Hepatocyte (in vitro differentiated cells): ENCODE results near the gene MACROD2.

Experiments
- EZH2 ChIP-seq: fragments of 200-600 bp; sonication (generic); IDR thresholded peaks from 2 replicates; pipeline ENCODE4 v1.6.1; 2016; ENCODE audit warnings: antibody characterized with exemption, mild to moderate bottlenecking, borderline replicate concordance
- TF ChIP-seq, protein P1 (sequence below): fragments of 200-600 bp; sonication (generic); IDR thresholded peaks from 2 replicates; pipeline ENCODE4 v1.5.1; 2016; ENCODE audit warnings: antibody characterized with exemption, mild to moderate bottlenecking; ENCODE audit not compliant: poor library complexity

DNA sequence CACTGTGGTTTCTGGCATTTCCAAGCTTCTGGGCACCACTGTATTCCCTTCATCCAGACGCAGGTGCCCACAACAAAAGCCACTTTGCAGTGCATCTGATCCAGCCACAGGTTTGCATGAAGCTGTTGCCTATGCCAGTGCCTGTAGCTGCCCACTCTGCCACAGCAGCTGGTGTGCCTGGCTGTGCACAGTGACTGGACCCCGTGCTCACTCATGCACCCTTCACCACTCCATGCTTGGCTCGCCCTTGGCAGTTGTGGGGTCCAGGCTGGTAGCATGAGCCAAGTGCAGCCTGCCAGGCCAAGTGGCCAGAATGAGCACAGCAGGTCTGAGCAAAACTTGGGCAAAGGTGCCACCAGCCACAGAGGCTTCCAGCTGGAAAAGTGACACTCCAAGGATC lies 47.6 kb upstream of the MACROD2 start:
- TF ChIP-seq, protein P1, sequence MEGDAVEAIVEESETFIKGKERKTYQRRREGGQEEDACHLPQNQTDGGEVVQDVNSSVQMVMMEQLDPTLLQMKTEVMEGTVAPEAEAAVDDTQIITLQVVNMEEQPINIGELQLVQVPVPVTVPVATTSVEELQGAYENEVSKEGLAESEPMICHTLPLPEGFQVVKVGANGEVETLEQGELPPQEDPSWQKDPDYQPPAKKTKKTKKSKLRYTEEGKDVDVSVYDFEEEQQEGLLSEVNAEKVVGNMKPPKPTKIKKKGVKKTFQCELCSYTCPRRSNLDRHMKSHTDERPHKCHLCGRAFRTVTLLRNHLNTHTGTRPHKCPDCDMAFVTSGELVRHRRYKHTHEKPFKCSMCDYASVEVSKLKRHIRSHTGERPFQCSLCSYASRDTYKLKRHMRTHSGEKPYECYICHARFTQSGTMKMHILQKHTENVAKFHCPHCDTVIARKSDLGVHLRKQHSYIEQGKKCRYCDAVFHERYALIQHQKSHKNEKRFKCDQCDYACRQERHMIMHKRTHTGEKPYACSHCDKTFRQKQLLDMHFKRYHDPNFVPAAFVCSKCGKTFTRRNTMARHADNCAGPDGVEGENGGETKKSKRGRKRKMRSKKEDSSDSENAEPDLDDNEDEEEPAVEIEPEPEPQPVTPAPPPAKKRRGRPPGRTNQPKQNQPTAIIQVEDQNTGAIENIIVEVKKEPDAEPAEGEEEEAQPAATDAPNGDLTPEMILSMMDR, result no peak
- no peak for TF ChIP-seq EZH2
